A549 (cell line): ENCODE measurements around the gene GNAO1. TPM values are rescaled to one million over a fixed set of nuclear protein-coding genes. Genes with fewer than 3 reads are reported as not detected.

Source experiments
- ATAC-seq, 2 experiments: fragments of 200-7000 bp in 1 of 2; fragments of >200 bp in 1 of 2; cut with Nextera tagmentation in 1 of 2; cut with Tn5 transposase in 1 of 2; 3 replicates each; pipeline versions ENCODE4 v1.8.0 to v1.9.1; 2018 to 2020; ENCODE audit warnings: mild to moderate bottlenecking in 1 of 2, moderate library complexity in 1 of 2
- CTCF ChIA-PET: fragments of 300-600 bp; sonication (Branson Sonifier 250); formaldehyde crosslinking; extraction: SDS; loops from one replicate; lab custom pipeline; 2021; ENCODE audit warnings: antibody characterized with exemption, inconsistent platforms; lab: Yijun Ruan, JAX
- POLR2A ChIA-PET: fragments of 350-600 bp; formaldehyde crosslinking; extraction: SDS; loops from one replicate; lab custom pipeline; 2021; ENCODE audit warnings: antibody characterized with exemption, inconsistent platforms; lab: Yijun Ruan, JAX
- DNase-seq, 2 experiments: peaks; one replicate each; pipeline versions ENCODE4 v3.0.0 to v3.0.0-alpha.2; 2011 to 2016; ENCODE audit warnings: low read depth in 1 of 2, low spot score in 1 of 2
- FAIRE-seq: peaks from 2 replicates; lab custom pipeline; 2011; peaks lifted over from hg19 to GRCh38; lab: Jason Lieb, UNC
- H3K27ac ChIP-seq, 2 experiments: fragments of >200 bp; sonication (Bioruptor Twin); formaldehyde crosslinking; 3 replicates each; pipeline ENCODE4 v1.5.1; 2016 to 2017
- H3K4me1 ChIP-seq: fragments of >200 bp; sonication (Bioruptor Twin); formaldehyde crosslinking; 3 replicates; pipeline ENCODE4 v1.6.1; 2016
- H3K4me2 ChIP-seq: fragments of >200 bp; sonication (Bioruptor Twin); formaldehyde crosslinking; 3 replicates; pipeline ENCODE4 v1.6.1; 2016
- H3K4me3 ChIP-seq: fragments of >200 bp; sonication (Bioruptor Twin); formaldehyde crosslinking; 3 replicates; pipeline ENCODE4 v1.5.1; 2016
- H3K9me3 ChIP-seq: fragments of >200 bp; sonication (Bioruptor Twin); formaldehyde crosslinking; 3 replicates; pipeline ENCODE4 v1.6.1; 2016
- CBX8 ChIP-seq: fragments of 200-600 bp; sonication (generic); IDR thresholded peaks from 2 replicates; pipeline ENCODE4 v1.6.1; 2016
- CEBPB ChIP-seq, 2 experiments: fragments of >200 bp in 1 of 2; sonication (Bioruptor Twin) in 1 of 2; formaldehyde crosslinking in 1 of 2; IDR thresholded peaks; 2 replicates each; pipeline ENCODE4 v1.6.1; 2012 to 2016
- CHD4 ChIP-seq: fragments of 200-600 bp; sonication (generic); IDR thresholded peaks from 2 replicates; pipeline ENCODE4 v1.6.1; 2016; ENCODE audit warnings: antibody characterized with exemption, mild to moderate bottlenecking, borderline replicate concordance
- FOSB ChIP-seq: fragments of 250-450 bp; sonication (Bioruptor Pico); IDR thresholded peaks from 2 replicates; pipeline ENCODE4 v1.5.0; 2020; ENCODE audit warnings: mild to moderate bottlenecking, moderate library complexity
- FOSL2 ChIP-seq, 2 experiments: fragments of 450-650 bp in 1 of 2; fragments of >200 bp in 1 of 2; sonication (Bioruptor Twin) in 1 of 2; formaldehyde crosslinking; IDR thresholded peaks; 2 replicates each; pipeline versions ENCODE4 v1.5.0 to v1.6.1; 2016 to 2020; ENCODE audit warnings: mild to moderate bottlenecking in 1 of 2, moderate library complexity in 1 of 2
- HDAC2 ChIP-seq: fragments of 200-600 bp; sonication (generic); IDR thresholded peaks from 2 replicates; pipeline ENCODE4 v1.6.1; 2016
- HOXB13 ChIP-seq: fragments of 250-450 bp; sonication (Bioruptor Pico); IDR thresholded peaks from 2 replicates; pipeline ENCODE4 v1.5.0; 2020; ENCODE audit warnings: low read depth, mild to moderate bottlenecking, moderate library complexity
- HOXB5 ChIP-seq: fragments of 250-450 bp; sonication (Bioruptor Pico); IDR thresholded peaks from 2 replicates; pipeline ENCODE4 v1.5.0; 2020; ENCODE audit warnings: mild to moderate bottlenecking, moderate library complexity
- JUN ChIP-seq, 2 experiments: fragments of >200 bp; sonication (Bioruptor Twin); formaldehyde crosslinking; IDR thresholded peaks; 2 replicates in 1 of 2; 3 replicates in 1 of 2; pipeline ENCODE4 v1.6.1; 2016 to 2017
- JUNB ChIP-seq: fragments of >200 bp; sonication (Bioruptor Twin); formaldehyde crosslinking; IDR thresholded peaks from 2 replicates; pipeline ENCODE4 v1.6.1; 2016
- KDM1A ChIP-seq: fragments of 200-600 bp; sonication (generic); IDR thresholded peaks from 2 replicates; pipeline ENCODE4 v1.6.1; 2016; ENCODE audit warnings: low read depth, mild to moderate bottlenecking
- MAX ChIP-seq: IDR thresholded peaks from 2 replicates; pipeline ENCODE4 v1.6.1; 2012
- MAZ ChIP-seq: fragments of 150-350 bp; IDR thresholded peaks from 2 replicates; pipeline ENCODE4 v1.6.1; 2014; ENCODE audit warnings: antibody characterized with exemption, low read depth, low read length, borderline replicate concordance
- MYC ChIP-seq: IDR thresholded peaks from 2 replicates; pipeline ENCODE4 v1.6.1; 2012; ENCODE audit warnings: mild to moderate bottlenecking, inconsistent platforms, low read length, improper control_type of control experiment, borderline replicate concordance
- NFE2L2 ChIP-seq: fragments of 150-350 bp; conservative IDR thresholded peaks from 2 replicates; pipeline ENCODE4 v1.6.1; 2014; ENCODE audit warnings: low read length
- POLR2A ChIP-seq: IDR thresholded peaks from 2 replicates; pipeline ENCODE4 v1.6.1; 2012; ENCODE audit warnings: mild to moderate bottlenecking, low read length
- RNF2 ChIP-seq: fragments of 200-600 bp; sonication (generic); IDR thresholded peaks from 2 replicates; pipeline ENCODE4 v1.6.1; 2016; ENCODE audit warnings: low read depth, mild to moderate bottlenecking, antibody characterized with exemption, moderate library complexity, borderline replicate concordance
- SREBF2 ChIP-seq: fragments of 450-650 bp; IDR thresholded peaks from 2 replicates; pipeline ENCODE4 v1.6.1; 2014; ENCODE audit warnings: mild to moderate bottlenecking, moderate library complexity
- USF2 ChIP-seq: fragments of 450-650 bp; IDR thresholded peaks from 2 replicates; pipeline ENCODE4 v1.6.1; 2014; ENCODE audit warnings: antibody characterized with exemption
- ZFP36 ChIP-seq: fragments of 450-650 bp; IDR thresholded peaks from 2 replicates; pipeline ENCODE4 v1.6.1; 2014; ENCODE audit warnings: borderline replicate concordance; ENCODE audit not compliant: partially characterized antibody
- ZNF302 ChIP-seq: fragments of 250-450 bp; sonication (Bioruptor Pico); IDR thresholded peaks from 2 replicates; pipeline ENCODE4 v1.9.0; 2021; ENCODE audit warnings: inconsistent platforms, mild to moderate bottlenecking, moderate library complexity
- WGBS: methylation state at CpG from one replicate; pipeline ENCODE4 v1.1.6; 2017; ENCODE audit errors: missing lambda C conversion rate; 5-methylcytosine and 5-hydroxymethylcytosine counted together
- polyA plus RNA-seq, 4 experiments: library from polyadenylated mRNA; depleted of rRNA in 3 of 4; stranded (reverse); fragments of >200 nt; fragmentation: RNase III in 1 of 4; extraction: RNeasy Plus Mini Kit Qiagen cat#74134 plus additional on column Dnase treatment in 1 of 4; gene quantifications; 2 replicates in 3 of 4; 3 replicates in 1 of 4; pipeline ENCODE4 v1.2.3, GENCODE V29; 2011 to 2017
- TF ChIP-seq, protein P1 (sequence below): fragments of 250-450 bp; sonication (Bioruptor Pico); IDR thresholded peaks from 2 replicates; pipeline ENCODE4 v1.5.0; 2021; ENCODE audit warnings: mild to moderate bottlenecking, moderate library complexity, borderline replicate concordance
- TF ChIP-seq, protein P2 (sequence below): fragments of >200 bp; sonication (Bioruptor Twin); formaldehyde crosslinking; IDR thresholded peaks from 3 replicates; pipeline ENCODE4 v1.5.1; 2016

Gene GNAO1
- polyA plus RNA-seq, 2 of the 4 experiments (the other 2 are of a cell fraction), result 0.22 to 0.23 TPM

DNA sequence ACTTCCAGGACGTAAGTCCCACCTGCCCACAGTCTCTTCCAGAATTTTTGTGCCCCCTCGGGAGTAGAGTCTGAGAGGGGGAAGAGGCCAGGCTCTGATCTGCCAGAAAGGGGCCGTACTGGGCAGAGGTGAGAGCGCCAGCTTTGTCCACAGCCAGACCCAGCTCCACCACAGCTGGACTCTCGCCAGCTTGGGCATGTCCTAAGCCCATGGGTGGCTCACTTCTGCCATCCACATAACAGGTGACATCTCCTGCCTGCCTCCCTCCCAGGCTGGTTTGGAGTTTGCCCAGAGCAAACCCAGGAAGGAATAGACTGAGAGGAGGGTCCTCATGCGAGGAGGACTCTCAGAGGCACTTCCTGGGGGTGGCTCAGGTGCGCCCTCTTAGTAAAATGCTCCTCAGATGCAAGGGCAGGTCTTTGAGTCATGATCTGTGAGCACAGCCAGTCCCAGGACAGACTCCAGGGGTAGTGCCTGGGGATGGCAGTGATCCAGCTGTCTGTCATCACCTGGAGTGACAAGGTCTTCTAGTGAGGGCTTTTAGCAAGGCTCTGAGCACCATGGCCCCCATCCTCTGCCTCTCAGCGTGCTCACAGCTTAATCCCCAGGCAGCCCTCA, 144.9 kb downstream of the GNAO1 start:
- Histone ChIP-seq H3K27ac (no peak overlapping the region; a peak in 1 of 6 replicates), H3K4me1 (peaks cover 4% of the 10 kb centered on the region; the same call in 2 of the 3 replicates), H3K4me2 (no peak overlapping the region), H3K9me3 (no peaks in the 10 kb centered on the region), H3K4me3 (no peak overlapping the region)
- TF ChIP-seq, protein P1, sequence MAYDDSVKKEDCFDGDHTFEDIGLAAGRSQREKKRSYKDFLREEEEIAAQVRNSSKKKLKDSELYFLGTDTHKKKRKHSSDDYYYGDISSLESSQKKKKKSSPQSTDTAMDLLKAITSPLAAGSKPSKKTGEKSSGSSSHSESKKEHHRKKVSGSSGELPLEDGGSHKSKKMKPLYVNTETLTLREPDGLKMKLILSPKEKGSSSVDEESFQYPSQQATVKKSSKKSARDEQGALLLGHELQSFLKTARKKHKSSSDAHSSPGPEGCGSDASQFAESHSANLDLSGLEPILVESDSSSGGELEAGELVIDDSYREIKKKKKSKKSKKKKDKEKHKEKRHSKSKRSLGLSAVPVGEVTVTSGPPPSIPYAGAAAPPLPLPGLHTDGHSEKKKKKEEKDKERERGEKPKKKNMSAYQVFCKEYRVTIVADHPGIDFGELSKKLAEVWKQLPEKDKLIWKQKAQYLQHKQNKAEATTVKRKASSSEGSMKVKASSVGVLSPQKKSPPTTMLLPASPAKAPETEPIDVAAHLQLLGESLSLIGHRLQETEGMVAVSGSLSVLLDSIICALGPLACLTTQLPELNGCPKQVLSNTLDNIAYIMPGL (CRISPR knock-in tag), result no peak
- TF ChIP-seq HOXB5 (CRISPR knock-in tag) (no peak), RNF2 (no peak), POLR2A (no peak), KDM1A (no peak), MAZ (no peak)
- FAIRE-seq (no peak), ATAC-seq (no peak), DNase-seq (no peak)
- CTCF ChIA-PET, result interaction anchor here (0.7 to 0.9 kb wide), 2 partner anchors 20 to 23 kb away, joined by 3 read pairs; no protein-coding TSS in a partner anchor
- 81% methylated on average over 7 of the region's 8 CpGs for WGBS
- POLR2A ChIA-PET, result no interaction called here

DNA sequence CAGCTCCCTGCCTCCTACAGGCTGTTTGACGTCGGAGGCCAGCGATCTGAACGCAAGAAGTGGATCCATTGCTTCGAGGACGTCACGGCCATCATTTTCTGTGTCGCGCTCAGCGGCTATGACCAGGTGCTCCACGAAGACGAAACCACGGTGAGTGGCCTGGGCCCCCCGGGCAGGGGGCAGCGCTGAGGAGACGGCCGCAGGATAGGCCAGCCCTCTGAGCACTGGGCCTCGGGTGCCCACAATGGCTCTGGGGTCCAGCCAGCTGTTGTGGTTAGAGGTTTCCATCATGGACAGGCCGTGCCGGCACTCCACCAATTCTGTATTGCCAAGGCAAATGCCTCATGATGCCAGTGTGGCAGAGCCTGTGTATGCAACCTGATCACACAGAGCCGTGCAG, 145.4 kb downstream of the GNAO1 start:
- no peak for FAIRE-seq
- DNase-seq, result no peak
- Histone ChIP-seq H3K27ac (no peak overlapping the region), H3K9me3 (no peaks in the 10 kb centered on the region), H3K4me3 (no peak overlapping the region), H3K4me1 (peaks cover 4% of the 10 kb centered on the region; the same call in 2 of the 3 replicates), H3K4me2 (no peak overlapping the region)
- WGBS, result 87% methylated on average over 20 of the region's 21 CpGs
- TF ChIP-seq, protein P2, sequence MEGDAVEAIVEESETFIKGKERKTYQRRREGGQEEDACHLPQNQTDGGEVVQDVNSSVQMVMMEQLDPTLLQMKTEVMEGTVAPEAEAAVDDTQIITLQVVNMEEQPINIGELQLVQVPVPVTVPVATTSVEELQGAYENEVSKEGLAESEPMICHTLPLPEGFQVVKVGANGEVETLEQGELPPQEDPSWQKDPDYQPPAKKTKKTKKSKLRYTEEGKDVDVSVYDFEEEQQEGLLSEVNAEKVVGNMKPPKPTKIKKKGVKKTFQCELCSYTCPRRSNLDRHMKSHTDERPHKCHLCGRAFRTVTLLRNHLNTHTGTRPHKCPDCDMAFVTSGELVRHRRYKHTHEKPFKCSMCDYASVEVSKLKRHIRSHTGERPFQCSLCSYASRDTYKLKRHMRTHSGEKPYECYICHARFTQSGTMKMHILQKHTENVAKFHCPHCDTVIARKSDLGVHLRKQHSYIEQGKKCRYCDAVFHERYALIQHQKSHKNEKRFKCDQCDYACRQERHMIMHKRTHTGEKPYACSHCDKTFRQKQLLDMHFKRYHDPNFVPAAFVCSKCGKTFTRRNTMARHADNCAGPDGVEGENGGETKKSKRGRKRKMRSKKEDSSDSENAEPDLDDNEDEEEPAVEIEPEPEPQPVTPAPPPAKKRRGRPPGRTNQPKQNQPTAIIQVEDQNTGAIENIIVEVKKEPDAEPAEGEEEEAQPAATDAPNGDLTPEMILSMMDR, result no peak
- no peak for TF ChIP-seq MAX
- no peak for TF ChIP-seq JUN (IDR thresholded peaks at IDR 0.05)
- TF ChIP-seq HOXB13, result no peak
- TF ChIP-seq FOSL2 (IDR thresholded peaks at IDR 0.05), result no peak
- no peak for TF ChIP-seq FOSL2 (CRISPR knock-in tag; IDR thresholded peaks at IDR 0.05)
- TF ChIP-seq CEBPB (IDR thresholded peaks at IDR 0.05), result no peak
- no peak for TF ChIP-seq HDAC2
- TF ChIP-seq ZFP36, result no peak
- TF ChIP-seq CBX8, result no peak
- CTCF ChIA-PET, result interaction anchor here (0.7 to 0.9 kb wide), 2 partner anchors 20 to 23 kb away, joined by 3 read pairs; no protein-coding TSS in a partner anchor
- POLR2A ChIA-PET, result no interaction called here
- ATAC-seq, result no peak

- ATAC-seq (no peak), DNase-seq (no peak), FAIRE-seq (no peak)
- CTCF ChIA-PET, result interaction anchor here (0.9 to 3.5 kb wide), 3 partner anchors 12 to 19 kb away, joined by 3 to 20 read pairs (median 9); no protein-coding TSS in a partner anchor
- 85% methylated on average over 9 of the region's 11 CpGs for WGBS
- POLR2A ChIA-PET, result no interaction called here
- H3K4me1 ChIP-seq, result peaks cover 4% of the 10 kb centered on the region; the same call in 2 of the 3 replicates
- no peak overlapping the region for H3K4me3 ChIP-seq
- H3K4me2 ChIP-seq, result no peak overlapping the region
- H3K27ac ChIP-seq, result no peak overlapping the region
- no peaks in the 10 kb centered on the region for H3K9me3 ChIP-seq
- TF ChIP-seq, protein P2, result no peak
- no peak for TF ChIP-seq JUNB
- no peak for TF ChIP-seq NFE2L2
- TF ChIP-seq, protein P1 (CRISPR knock-in tag), result no peak
- TF ChIP-seq USF2, result no peak
- TF ChIP-seq CHD4, result no peak
- TF ChIP-seq POLR2A, result no peak
- TF ChIP-seq SREBF2, result no peak
- no peak for TF ChIP-seq MYC
- no peak for TF ChIP-seq FOSB (CRISPR knock-in tag)
- TF ChIP-seq ZNF302 (CRISPR knock-in tag), result no peak
- TF ChIP-seq HDAC2, result no peak
These were observed 146.0 kb downstream of the GNAO1 start for GRCh38 chr16:56337131-56337857.
